H9 (cell line): Measurements from ENCODE around the gene CELF4. TPM values are rescaled to one million over a fixed set of nuclear protein-coding genes. Genes with fewer than 3 reads are reported as not detected.

Experiments
- DNase-seq: peaks from one replicate; pipeline ENCODE4 v3.0.0-alpha.2; 2017
- H2AFZ ChIP-seq: one replicate; pipeline ENCODE4 v1.6.1; 2013; ENCODE audit warnings: mild to moderate bottlenecking, low read length, control low read depth, moderate library complexity
- H2AK5ac ChIP-seq: 2 replicates; pipeline ENCODE4 v1.6.1; 2013; ENCODE audit warnings: low read length, control low read depth, mixed read lengths; ENCODE audit not compliant: insufficient read length
- H2BK120ac ChIP-seq: one replicate; pipeline ENCODE4 v1.6.1; 2013; ENCODE audit warnings: low read depth, mild to moderate bottlenecking, low read length, control low read depth, inconsistent platforms; ENCODE audit not compliant: poor library complexity, severe bottlenecking
- H2BK12ac ChIP-seq: 2 replicates; pipeline ENCODE4 v1.6.1; 2013; ENCODE audit warnings: low read length, control low read depth, mixed read lengths, low read depth; ENCODE audit not compliant: insufficient read length
- H2BK15ac ChIP-seq: 2 replicates; pipeline ENCODE4 v1.6.1; 2013; ENCODE audit warnings: low read depth, low read length, control low read depth
- H2BK20ac ChIP-seq: one replicate; pipeline ENCODE4 v1.6.1; 2013; ENCODE audit warnings: low read depth, mild to moderate bottlenecking, low read length, control low read depth, inconsistent platforms; ENCODE audit not compliant: poor library complexity, severe bottlenecking
- H2BK5ac ChIP-seq: 2 replicates; pipeline ENCODE4 v1.6.1; 2013; ENCODE audit warnings: low read length, control low read depth, mixed read lengths; ENCODE audit not compliant: insufficient read length
- H3K14ac ChIP-seq: 2 replicates; pipeline ENCODE4 v1.6.1; 2013; ENCODE audit warnings: low read length, control low read depth; ENCODE audit not compliant: insufficient read depth
- H3K18ac ChIP-seq: 2 replicates; pipeline ENCODE4 v1.6.1; 2013; ENCODE audit warnings: low read depth, mild to moderate bottlenecking, mixed read lengths, low read length, control low read depth; ENCODE audit not compliant: insufficient read length
- H3K23ac ChIP-seq: 2 replicates; pipeline ENCODE4 v1.6.1; 2013; ENCODE audit warnings: low read length, control low read depth, mixed read lengths, low read depth; ENCODE audit not compliant: insufficient read length
- H3K23me2 ChIP-seq: 2 replicates; pipeline ENCODE4 v1.6.1; 2013; ENCODE audit warnings: low read depth, mild to moderate bottlenecking, mixed read lengths, low read length, control low read depth; ENCODE audit not compliant: insufficient read length, poor library complexity, severe bottlenecking
- H3K27ac ChIP-seq: 2 replicates; pipeline ENCODE4 v1.5.1; 2013; ENCODE audit warnings: low read length, control low read depth, mixed read lengths, low read depth; ENCODE audit not compliant: insufficient read length
- H3K27me3 ChIP-seq: 2 replicates; pipeline ENCODE4 v1.6.1; 2013; ENCODE audit warnings: low read length, control low read depth, inconsistent platforms; ENCODE audit not compliant: insufficient read depth
- H3K4ac ChIP-seq: 2 replicates; pipeline ENCODE4 v1.6.1; 2013; ENCODE audit warnings: low read depth, mild to moderate bottlenecking, control low read depth, inconsistent platforms, low read length, moderate library complexity
- H3K4me1 ChIP-seq: 2 replicates; pipeline ENCODE4 v1.6.1; 2013; ENCODE audit warnings: low read length, control low read depth, inconsistent platforms; ENCODE audit not compliant: insufficient read depth
- H3K4me2 ChIP-seq: 2 replicates; pipeline ENCODE4 v1.6.1; 2013; ENCODE audit warnings: low read length, control low read depth, mixed read lengths; ENCODE audit not compliant: insufficient read length, insufficient read depth
- H3K56ac ChIP-seq: 2 replicates; pipeline ENCODE4 v1.6.1; 2013; ENCODE audit warnings: low read depth, mild to moderate bottlenecking, mixed read lengths, low read length, control low read depth; ENCODE audit not compliant: insufficient read length
- H3K79me1 ChIP-seq: 2 replicates; pipeline ENCODE4 v1.6.1; 2013; ENCODE audit warnings: low read depth, mild to moderate bottlenecking, moderate library complexity, low read length, control low read depth, inconsistent platforms; ENCODE audit not compliant: insufficient read depth, poor library complexity, severe bottlenecking
- H3K79me2 ChIP-seq: 2 replicates; pipeline ENCODE4 v1.6.1; 2013; ENCODE audit warnings: low read length, control low read depth, inconsistent platforms; ENCODE audit not compliant: insufficient read depth
- H3K9ac ChIP-seq: 2 replicates; pipeline ENCODE4 v1.6.1; 2013; ENCODE audit warnings: low read length, control low read depth, mixed read lengths; ENCODE audit not compliant: insufficient read length; ENCODE audit errors: extremely low read depth
- H3K9me3 ChIP-seq: one replicate; pipeline ENCODE4 v1.6.1; 2013; ENCODE audit warnings: low read depth, low read length, inconsistent platforms; ENCODE audit not compliant: control insufficient read depth
- H3T11ph ChIP-seq: one replicate; pipeline ENCODE4 v1.6.1; 2013; ENCODE audit warnings: mild to moderate bottlenecking, low read length, control low read depth, inconsistent platforms
- H4K20me1 ChIP-seq: one replicate; pipeline ENCODE4 v1.6.1; 2013; ENCODE audit not compliant: control insufficient read depth, insufficient read length, insufficient read depth
- H4K5ac ChIP-seq: 2 replicates; pipeline ENCODE4 v1.6.1; 2013; ENCODE audit warnings: low read depth, mild to moderate bottlenecking, mixed read lengths, low read length, control low read depth; ENCODE audit not compliant: insufficient read length
- H4K8ac ChIP-seq: replicated peaks from 2 replicates; pipeline ENCODE4 v1.6.1; 2013; ENCODE audit warnings: low read length, control low read depth, mixed read lengths, low read depth; ENCODE audit not compliant: insufficient read length
- H4K91ac ChIP-seq: 2 replicates; pipeline ENCODE4 v1.6.1; 2013; ENCODE audit warnings: low read depth, mild to moderate bottlenecking, moderate library complexity, mixed read lengths, low read length, control low read depth; ENCODE audit not compliant: insufficient read length
- H3K27ac Mint-ChIP-seq, 3 experiments: 2 replicates in 2 of 3; 3 replicates in 1 of 3; pipeline ENCODE4 v1.8.0; 2020 to 2021; ENCODE audit warnings: mixed read lengths in 3 of 3, mild to moderate bottlenecking in 1 of 3, moderate library complexity in 1 of 3
- H3K27me3 Mint-ChIP-seq: 2 replicates; pipeline ENCODE4 v1.8.0; 2021; ENCODE audit warnings: low read depth, mild to moderate bottlenecking, moderate library complexity, mixed read lengths
- H3K36me3 Mint-ChIP-seq, 3 experiments: 2 replicates in 2 of 3; 3 replicates in 1 of 3; pipeline ENCODE4 v1.8.0; 2020 to 2021; ENCODE audit warnings: low read depth in 3 of 3, mixed read lengths in 3 of 3; ENCODE audit not compliant: insufficient read depth in 1 of 3
- H3K4me1 Mint-ChIP-seq, 2 experiments: 2 replicates each; pipeline ENCODE4 v1.8.0; 2020; ENCODE audit warnings: mixed read lengths in 2 of 2
- H3K4me3 Mint-ChIP-seq, 2 experiments: 2 replicates in 1 of 2; 3 replicates in 1 of 2; pipeline ENCODE4 v1.8.0; 2020 to 2021; ENCODE audit warnings: mild to moderate bottlenecking in 2 of 2, mixed read lengths in 2 of 2, moderate library complexity in 1 of 2
- H3K9me3 Mint-ChIP-seq, 2 experiments: 2 replicates in 1 of 2; 3 replicates in 1 of 2; pipeline ENCODE4 v1.8.0; 2020; ENCODE audit warnings: mild to moderate bottlenecking in 2 of 2, mixed read lengths in 2 of 2, moderate library complexity in 1 of 2
- CTCF ChIP-seq: fragments of 200-600 bp; sonication (generic); conservative IDR thresholded peaks from 3 replicates; pipeline ENCODE4 v1.8.0; 2021; ENCODE audit warnings: antibody characterized with exemption, mild to moderate bottlenecking
- WGBS: extraction: QIAGEN DNeasy Blood & Tissue Kit; methylation state at CpG from one replicate; pipeline ENCODE4 v1.1.7; 2013; ENCODE audit warnings: missing lambda C conversion rate, low lambda C conversion rate, mixed read lengths; ENCODE audit not compliant: insufficient read length; ENCODE audit errors: extremely low coverage; 5-methylcytosine and 5-hydroxymethylcytosine counted together
- total RNA-seq: library from RNA; stranded (reverse); gene quantifications from 2 replicates; pipeline ENCODE4 v1.2.1, GENCODE V29; 2021

CELF4 gene
- total RNA-seq, 1 experiment from 2014 or later = 1.1 TPM

- Mint-ChIP-seq H3K4me1 (peaks cover 16 to 18% of the 10 kb centered on the region in 2 experiments), H3K36me3 (no peaks in the 10 kb centered on the region), H3K9me3 (no peaks in the 10 kb centered on the region), H3K4me3 (peak overlapping the region; percentile 47 to 62; a peak in 4 of 5 replicates), H3K27ac (no peak overlapping the region), H3K27me3 (peaks cover 69% of the 10 kb centered on the region)
- no peak overlapping the region for H2BK5ac ChIP-seq
- DNase-seq = peak; percentile 78
- peak overlapping the region; percentile 65 for H3K18ac ChIP-seq
- H2BK15ac ChIP-seq = no peak overlapping the region
- H3K79me1 ChIP-seq = no peaks in the 10 kb centered on the region
- H3K23ac ChIP-seq = no peak overlapping the region
- H2AFZ ChIP-seq = no peak overlapping the region
- no peak overlapping the region for H3T11ph ChIP-seq
- no peak overlapping the region for H2BK20ac ChIP-seq
- H3K4me2 ChIP-seq = peak overlapping the region; percentile 44
- H2AK5ac ChIP-seq = no peak overlapping the region
- no peak overlapping the region for H3K9ac ChIP-seq
- TF ChIP-seq CTCF = peak; percentile 79
- no peak overlapping the region for H4K8ac ChIP-seq
- peak overlapping the region; percentile 33; the same call in 1 of the 2 replicates for H3K14ac ChIP-seq
- no peaks in the 10 kb centered on the region for H3K9me3 ChIP-seq
- no peaks in the 10 kb centered on the region for H3K23me2 ChIP-seq
- H3K79me2 ChIP-seq = no peaks in the 10 kb centered on the region
- H2BK120ac ChIP-seq = peak overlapping the region; percentile 63
- H3K4me1 ChIP-seq = peaks cover 4% of the 10 kb centered on the region; the same call in 1 of the 2 replicates
- no peak overlapping the region for H3K27ac ChIP-seq
- no CpG with 5 or more reads among the region's 18 CpGs for WGBS
- no peak overlapping the region for H2BK12ac ChIP-seq
- H4K91ac ChIP-seq = no peak overlapping the region
- no peak overlapping the region for H4K5ac ChIP-seq
- H3K27me3 ChIP-seq = peaks cover 4% of the 10 kb centered on the region; the same call in 1 of the 2 replicates
- no peaks in the 10 kb centered on the region for H4K20me1 ChIP-seq
- no peak overlapping the region for H3K56ac ChIP-seq
- H3K4ac ChIP-seq = no peak overlapping the region
Observed at GRCh38 chr18:37553633-37554398, 11.8 kb downstream of the CELF4 start.
